T-cell (primary cell): ENCODE data around the gene PPIL6. TPM values are rescaled to one million over a fixed set of nuclear protein-coding genes. Genes with fewer than 3 reads are reported as not detected.

Experiments
- ATAC-seq, 4 experiments: fragments of 200-7000 bp in 3 of 4; fragments of 150-1000 bp in 1 of 4; cut with Tn5 transposase; replicated peaks in 1 of 4; 1 replicate in 3 of 4; 2 replicates in 1 of 4; pipeline ENCODE4 v1.10.0; 2021; ENCODE audit warnings: moderate library complexity in 3 of 4, mild to moderate bottlenecking in 2 of 4, moderate number of reproducible peaks in 1 of 4
- CTCF ChIA-PET, 2 donors: fragments of 300-600 bp; sonication (Branson Sonifier 250); formaldehyde crosslinking; loops; one replicate each; lab custom pipeline; 2022; ENCODE audit warnings: antibody characterized with exemption in 2 of 2; lab: Charles Lee
- POLR2A ChIA-PET, 2 donors: fragments of 300-600 bp; sonication (Branson Sonifier 250); formaldehyde crosslinking; loops; one replicate each; lab custom pipeline; 2022; ENCODE audit warnings: antibody characterized with exemption in 2 of 2; lab: Charles Lee
- DNase-seq, 35 experiments: peaks; one replicate each; pipeline versions ENCODE4 v3.0.0 to v3.0.0-alpha.2; 2013 to 2023
- H3K27ac ChIP-seq: one replicate; pipeline ENCODE4 v1.5.1; 2013; ENCODE audit warnings: low read length
- H3K27me3 ChIP-seq, 2 experiments: replicated peaks in 1 of 2; 1 replicate in 1 of 2; 2 replicates in 1 of 2; pipeline versions ENCODE4 v1.6.1 to v1.7.0; 2013; ENCODE audit warnings: low read length in 1 of 2, mixed read lengths in 1 of 2; ENCODE audit not compliant: control insufficient read depth in 2 of 2, insufficient read depth in 2 of 2; ENCODE audit errors: extremely low read depth in 1 of 2
- H3K36me3 ChIP-seq, 2 donors: 1 replicate in 1 of 2; 2 replicates in 1 of 2; pipeline versions ENCODE4 v1.6.1 to v1.7.0; 2013; ENCODE audit warnings: low read length in 1 of 2; ENCODE audit not compliant: control insufficient read depth in 2 of 2, insufficient read depth in 1 of 2; ENCODE audit errors: extremely low read depth in 1 of 2
- H3K4me1 ChIP-seq, 2 experiments: 1 replicate in 1 of 2; 2 replicates in 1 of 2; pipeline versions ENCODE4 v1.6.1 to v1.7.0; 2013; ENCODE audit warnings: low read length in 2 of 2, mixed read lengths in 1 of 2; ENCODE audit not compliant: insufficient read depth in 2 of 2, control insufficient read depth in 1 of 2; ENCODE audit errors: extremely low read depth in 1 of 2
- H3K4me3 ChIP-seq, 2 donors: 1 replicate in 1 of 2; 2 replicates in 1 of 2; pipeline versions ENCODE4 v1.5.1 to v1.7.0; 2013; ENCODE audit warnings: mild to moderate bottlenecking in 2 of 2, low read length in 1 of 2, moderate library complexity in 1 of 2; ENCODE audit not compliant: control insufficient read depth in 1 of 2; ENCODE audit errors: extremely low read depth in 1 of 2
- H3K9me3 ChIP-seq: 2 replicates; pipeline ENCODE4 v1.7.0; 2013
- H3K27ac Mint-ChIP-seq, 2 donors: one replicate each; pipeline ENCODE4 v1.8.0; 2020 to 2021; ENCODE audit warnings: mild to moderate bottlenecking in 2 of 2, mixed read lengths in 2 of 2
- H3K27me3 Mint-ChIP-seq, 2 donors: one replicate each; pipeline ENCODE4 v1.8.0; 2021 to 2022; ENCODE audit warnings: mixed read lengths in 2 of 2
- H3K36me3 Mint-ChIP-seq: one replicate; pipeline ENCODE4 v1.8.0; 2021; ENCODE audit warnings: mixed read lengths
- H3K4me1 Mint-ChIP-seq, 3 donors: one replicate each; pipeline ENCODE4 v1.8.0; 2020 to 2022; ENCODE audit warnings: mixed read lengths in 3 of 3, mild to moderate bottlenecking in 1 of 3
- H3K4me3 Mint-ChIP-seq, 3 donors: one replicate each; pipeline ENCODE4 v1.8.0; 2020 to 2022; ENCODE audit warnings: mild to moderate bottlenecking in 3 of 3, mixed read lengths in 3 of 3, moderate library complexity in 3 of 3
- H3K9me3 Mint-ChIP-seq, 3 donors: one replicate each; pipeline ENCODE4 v1.8.0; 2020 to 2022; ENCODE audit warnings: mixed read lengths in 3 of 3
- WGBS: methylation state at CpG from one replicate; pipeline ENCODE4 v1.1.5; 2013; ENCODE audit warnings: missing lambda C conversion rate; ENCODE audit not compliant: insufficient coverage; 5-methylcytosine and 5-hydroxymethylcytosine counted together
- total RNA-seq, 35 experiments: library from RNA in 6 of 35; stranded (reverse) in 6 of 35; fragments of 120-200 nt in 1 of 35; gene quantifications; one replicate each; pipeline versions ENCODE4 v1.2.1 to v1.2.4 and lab custom pipeline; 2013 to 2026

The PPIL6 gene
- total RNA-seq, 5 donors from 2014 or later (not counting 1 experiment from before 2014, with no cell fraction given): 0.07 to 1.5 (median 0.38) TPM

- Histone ChIP-seq H3K4me3 (no peak overlapping the region), H3K27me3 (no peaks in the 10 kb centered on the region), H3K36me3 (peaks cover 0 to 33% of the 10 kb centered on the region in 2 donors), H3K9me3 (no peaks in the 10 kb centered on the region), H3K27ac (no peak overlapping the region), H3K4me1 (peaks cover 15 to 35% of the 10 kb centered on the region in 2 experiments)
- ChIA-PET POLR2A (interaction anchor here (0.5 to 1.3 kb wide), 9 partner anchors 11 to 754 kb away, joined by 3 to 9 read pairs (median 3); partner anchors contain the start of gene ZBTB24 (in 2 of the 2)), CTCF (interaction anchor here (0.6 to 1.6 kb wide), 9 partner anchors 19 to 1603 kb away, joined by 3 to 6 read pairs (median 3); no protein-coding TSS in a partner anchor)
- peak overlapping the region; percentile 71 to 82 for H3K27ac Mint-ChIP-seq
- H3K27me3 Mint-ChIP-seq: no peaks in the 10 kb centered on the region
- DNase-seq (no peak), ATAC-seq (no peak)
- H3K4me1 Mint-ChIP-seq: peaks cover 48 to 68% (median 66%) of the 10 kb centered on the region in 3 donors
- H3K36me3 Mint-ChIP-seq: peaks cover 26% of the 10 kb centered on the region
- no peak overlapping the region for H3K4me3 Mint-ChIP-seq
- H3K9me3 Mint-ChIP-seq: no peaks in the 10 kb centered on the region
- WGBS: 100% methylated on average over 1 of the region's 3 CpGs
These were observed 19.9 kb upstream of the PPIL6 start for GRCh38 chr6:109460161-109460829.

DNA sequence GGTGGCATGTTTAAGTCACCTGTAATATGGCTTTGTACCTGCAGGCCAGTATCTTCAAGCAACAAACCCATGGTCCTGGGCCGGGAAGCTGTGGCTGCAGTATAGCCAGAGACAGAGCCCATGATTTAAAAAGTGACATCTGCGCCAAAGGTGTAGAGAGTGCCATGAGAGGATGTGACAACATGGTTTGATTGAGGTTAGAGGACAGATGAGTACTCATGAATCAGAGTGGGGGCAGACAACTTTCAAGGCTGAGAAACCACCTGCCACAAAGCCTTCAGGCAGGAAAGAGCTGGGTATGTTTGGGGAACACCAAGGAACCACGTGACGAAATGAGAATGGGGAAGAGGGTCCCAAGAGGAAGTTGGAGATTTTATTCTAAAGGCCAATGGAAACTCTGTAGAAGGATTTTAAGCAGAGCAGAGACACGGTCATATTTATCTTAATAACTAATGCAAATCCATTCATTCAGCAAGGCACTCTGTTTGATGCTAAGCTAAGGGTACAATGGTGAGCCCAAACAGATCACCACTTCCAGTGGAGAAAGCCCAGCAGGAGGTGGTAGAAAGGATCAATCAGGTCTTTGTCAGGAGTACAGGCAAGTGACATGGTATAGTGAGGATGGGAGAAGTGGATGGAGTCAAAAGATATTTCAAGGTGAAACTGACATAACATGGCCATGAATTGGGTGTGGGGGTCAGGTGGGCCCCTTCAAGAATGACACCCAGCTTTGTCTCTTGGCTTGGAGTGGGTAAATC is 18.5 kb upstream of the PPIL6 start:
- WGBS: 15% methylated on average over 2 of the region's 5 CpGs
- H3K27me3 ChIP-seq: no peaks in the 10 kb centered on the region
- H3K36me3 Mint-ChIP-seq: peaks cover 18% of the 10 kb centered on the region
- peak overlapping the region; percentile 71 to 82 for H3K27ac Mint-ChIP-seq
- ChIA-PET CTCF (interaction anchor here in 1 of 2 donors (0.5 to 1.1 kb wide), 4 partner anchors 17 to 380 kb away, joined by 3 to 5 read pairs (median 4); no protein-coding TSS in a partner anchor), POLR2A (interaction anchor here in 1 of 2 donors (1.1 to 1.3 kb wide), 2 partner anchors 18 to 20 kb away, joined by 5 to 6 read pairs; partner anchors contain the start of genes PPIL6 and SMPD2)
- H3K4me1 ChIP-seq: peaks cover 21 to 43% of the 10 kb centered on the region in 2 experiments
- DNase-seq (peak in 19 of 35 experiments; percentile 15 to 72 (median 27)), ATAC-seq (peak; percentile 37 to 51 (median 39))
- H3K27ac ChIP-seq: peak overlapping the region; percentile 50
- peaks cover 45 to 64% (median 64%) of the 10 kb centered on the region in 3 donors for H3K4me1 Mint-ChIP-seq
- H3K4me3 ChIP-seq: no peak overlapping the region
- H3K9me3 Mint-ChIP-seq: no peaks in the 10 kb centered on the region
- H3K4me3 Mint-ChIP-seq: no peak overlapping the region
- H3K27me3 Mint-ChIP-seq: no peaks in the 10 kb centered on the region
- peaks cover 0 to 23% of the 10 kb centered on the region in 2 donors for H3K36me3 ChIP-seq
- H3K9me3 ChIP-seq: no peaks in the 10 kb centered on the region

GRCh38 chr6:109457562-109457996 is 17.2 kb upstream of the PPIL6 start:
- Mint-ChIP-seq H3K4me3 (peak overlapping the region; percentile 8 to 98 (median 68)), H3K4me1 (peaks cover 52 to 71% (median 66%) of the 10 kb centered on the region in 3 donors), H3K27me3 (no peaks in the 10 kb centered on the region), H3K36me3 (peaks cover 15% of the 10 kb centered on the region), H3K9me3 (no peaks in the 10 kb centered on the region), H3K27ac (peak overlapping the region; percentile 71 to 85)
- Histone ChIP-seq H3K4me1 (peaks cover 24 to 56% of the 10 kb centered on the region in 2 experiments), H3K36me3 (peaks cover 0 to 25% of the 10 kb centered on the region in 2 donors), H3K27ac (peak overlapping the region; percentile 38), H3K4me3 (no peak overlapping the region), H3K27me3 (no peaks in the 10 kb centered on the region), H3K9me3 (no peaks in the 10 kb centered on the region)
- WGBS: 100% methylated on average over 2 of the region's 6 CpGs
- ChIA-PET POLR2A (no interaction called here), CTCF (interaction anchor here (0.7 to 1.0 kb wide), 2 partner anchors 11 to 13 kb away, joined by 3 read pairs; no protein-coding TSS in a partner anchor)
- DNase-seq (no peak), ATAC-seq (no peak)

DNA sequence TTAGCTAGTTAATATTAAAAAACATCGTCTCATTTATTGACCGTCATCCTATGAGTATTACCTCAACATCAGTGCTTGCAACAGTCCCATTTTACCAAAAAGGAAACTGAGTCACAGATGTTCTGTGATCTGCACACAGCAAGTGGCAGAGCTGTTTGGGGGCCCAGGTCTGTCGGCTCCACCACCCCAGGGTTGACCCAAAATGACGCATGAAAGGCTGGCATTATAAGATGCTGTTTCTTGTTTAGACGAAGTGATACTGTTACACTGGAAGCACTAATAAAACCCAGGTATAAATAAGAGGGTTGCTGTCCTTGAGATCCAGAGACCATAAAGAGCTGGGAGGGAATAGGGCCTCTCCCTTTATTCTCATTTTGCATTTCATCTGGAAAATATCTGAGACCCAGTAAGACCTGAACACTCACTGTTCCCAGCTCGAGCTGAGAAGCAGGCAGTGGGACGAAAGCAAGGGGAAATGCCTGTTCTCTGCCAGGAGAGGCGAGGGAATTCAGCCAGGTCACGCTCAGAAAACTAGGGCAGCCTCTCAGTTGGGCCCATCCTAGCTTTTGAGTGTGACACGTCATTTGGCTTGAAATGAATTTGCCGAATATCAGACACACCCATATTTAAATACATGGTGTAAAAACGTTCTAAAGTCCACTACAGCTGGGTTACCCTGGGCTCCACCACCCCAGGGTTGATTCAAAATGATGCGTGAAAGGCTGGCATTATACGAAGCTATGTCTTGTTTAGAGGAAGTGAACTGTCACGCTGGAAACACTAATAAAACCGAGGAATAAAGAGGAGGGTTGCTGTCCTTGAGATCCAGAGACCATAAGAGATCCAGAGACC is 16.5 kb upstream of the PPIL6 start:
- ATAC-seq (no peak), DNase-seq (no peak)
- Mint-ChIP-seq H3K36me3 (peaks cover 12% of the 10 kb centered on the region), H3K4me1 (peaks cover 56 to 72% (median 64%) of the 10 kb centered on the region in 3 donors), H3K27ac (peak overlapping the region; percentile 71 to 85), H3K27me3 (no peaks in the 10 kb centered on the region), H3K4me3 (peak overlapping the region; percentile 63 to 98 (median 68)), H3K9me3 (no peaks in the 10 kb centered on the region)
- Histone ChIP-seq H3K27ac (peak overlapping the region; percentile 38), H3K4me1 (peaks cover 24 to 62% of the 10 kb centered on the region in 2 experiments), H3K36me3 (peaks cover 0 to 24% of the 10 kb centered on the region in 2 donors), H3K27me3 (no peaks in the 10 kb centered on the region), H3K4me3 (no peak overlapping the region), H3K9me3 (no peaks in the 10 kb centered on the region)
- ChIA-PET CTCF (interaction anchor here (0.5 to 1.7 kb wide), 4 partner anchors 13 to 564 kb away, joined by 3 to 4 read pairs (median 4); no protein-coding TSS in a partner anchor), POLR2A (interaction anchor here in 1 of 2 donors (0.9 to 1.3 kb wide), 3 partner anchors 24 to 75 kb away, joined by 3 to 4 read pairs (median 3); partner anchors contain the start of gene CD164)
- WGBS: 75% methylated on average over 10 of the region's 16 CpGs

DNA sequence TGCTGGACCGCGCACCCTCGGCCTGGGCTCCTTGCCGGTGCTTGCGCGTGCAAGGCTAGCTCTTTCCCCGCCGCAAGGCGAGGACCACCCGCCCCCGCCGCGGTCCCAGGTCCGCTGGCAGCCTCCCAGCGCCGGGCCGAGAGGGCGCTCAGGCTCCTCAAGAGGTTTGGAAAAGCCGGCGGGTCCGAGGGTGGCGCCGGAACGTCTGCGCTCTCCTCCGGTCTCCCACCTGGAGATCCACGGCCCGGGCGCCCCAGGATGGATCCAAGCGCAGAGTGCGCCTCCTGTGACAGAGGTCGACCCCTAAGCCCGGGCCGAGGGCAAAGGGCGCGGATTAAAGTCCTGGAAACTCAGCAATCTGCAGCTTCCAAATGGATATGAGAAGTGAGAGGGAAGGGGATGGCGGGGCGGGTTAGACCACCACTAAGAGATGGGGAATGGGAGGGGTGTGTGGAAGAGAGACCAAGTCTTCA is 15.7 kb upstream of the PPIL6 start:
- no peaks in the 10 kb centered on the region for H3K9me3 ChIP-seq
- H3K27ac ChIP-seq: peak overlapping the region; percentile 62
- POLR2A ChIA-PET: interaction anchor here in 1 of 2 donors (0.7 to 1.3 kb wide), 4 partner anchors 23 to 74 kb away, joined by 3 to 4 read pairs (median 3); partner anchors contain the start of gene CD164
- peaks cover 12% of the 10 kb centered on the region for H3K36me3 Mint-ChIP-seq
- ATAC-seq (no peak), DNase-seq (no peak)
- peak overlapping the region; percentile 47 to 97 for H3K4me3 ChIP-seq
- H3K4me1 Mint-ChIP-seq: peaks cover 56 to 73% (median 62%) of the 10 kb centered on the region in 3 donors
- H3K4me3 Mint-ChIP-seq: peak overlapping the region; percentile 95 to 98 (median 97)
- H3K27me3 ChIP-seq: no peaks in the 10 kb centered on the region
- no peaks in the 10 kb centered on the region for H3K9me3 Mint-ChIP-seq
- peaks cover 24 to 66% of the 10 kb centered on the region in 2 experiments for H3K4me1 ChIP-seq
- CTCF ChIA-PET: interaction anchor here (0.5 to 1.7 kb wide), 6 partner anchors 12 to 563 kb away, joined by 3 to 5 read pairs (median 4); no protein-coding TSS in a partner anchor
- no peaks in the 10 kb centered on the region for H3K27me3 Mint-ChIP-seq
- peaks cover 0 to 25% of the 10 kb centered on the region in 2 donors for H3K36me3 ChIP-seq
- peak overlapping the region; percentile 27 to 71 for H3K27ac Mint-ChIP-seq
- WGBS: 40% methylated on average over 38 of the region's 38 CpGs
